ENCODE results near the gene EEPD1. TPM values are rescaled to one million over a fixed set of nuclear protein-coding genes. Genes with fewer than 3 reads are reported as not detected.

EEPD1 gene
- polyA plus RNA-seq, 2 of the 4 experiments (the other 2 are of a cell fraction): 16.0 to 24.3 TPM

DNA sequence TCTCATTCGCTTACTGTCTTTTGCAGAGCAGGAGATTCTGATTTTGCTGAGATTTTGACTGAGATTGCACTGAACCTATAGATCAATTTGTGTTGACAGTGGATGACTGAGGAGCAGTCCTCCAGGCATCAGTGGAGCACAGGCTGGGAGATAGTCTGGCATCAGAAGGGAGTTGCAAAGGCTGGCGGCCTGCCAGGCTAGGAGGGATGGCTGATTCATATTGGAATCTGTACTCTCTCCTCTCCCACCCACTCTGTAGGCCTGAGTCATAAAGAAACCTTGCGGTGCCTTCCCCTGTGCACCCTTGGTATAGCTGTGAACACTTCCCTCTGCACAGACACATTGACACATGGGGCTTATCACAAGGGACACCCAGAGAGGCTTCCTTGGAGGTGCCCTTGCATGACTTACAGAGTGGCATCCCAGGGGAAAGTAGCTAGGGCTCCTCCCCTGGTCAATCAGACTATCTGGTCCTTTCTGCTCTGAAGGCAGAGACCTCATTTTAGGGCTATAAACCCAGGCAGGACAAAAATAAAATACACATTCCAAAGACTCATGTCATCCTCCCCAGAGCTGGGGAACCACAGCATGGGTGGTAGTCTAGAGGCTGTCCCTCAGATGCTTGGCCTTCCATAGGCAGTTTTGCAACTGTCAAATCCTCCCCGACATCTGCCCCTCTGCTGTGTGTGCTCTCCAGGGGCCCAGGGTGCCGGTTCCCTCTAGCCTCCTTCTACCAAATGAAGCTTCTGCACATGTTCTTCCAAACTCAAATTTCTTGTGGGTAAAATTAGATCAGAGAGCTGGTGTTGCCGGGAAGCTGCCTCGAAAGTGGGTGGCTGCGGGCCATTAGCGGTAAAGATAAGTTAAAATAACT, 37.4 kb upstream of the EEPD1 start (continued):
- no peak for TF ChIP-seq TP53 (CRISPR knock-in tag; IDR thresholded peaks at IDR 0.05)

DNA sequence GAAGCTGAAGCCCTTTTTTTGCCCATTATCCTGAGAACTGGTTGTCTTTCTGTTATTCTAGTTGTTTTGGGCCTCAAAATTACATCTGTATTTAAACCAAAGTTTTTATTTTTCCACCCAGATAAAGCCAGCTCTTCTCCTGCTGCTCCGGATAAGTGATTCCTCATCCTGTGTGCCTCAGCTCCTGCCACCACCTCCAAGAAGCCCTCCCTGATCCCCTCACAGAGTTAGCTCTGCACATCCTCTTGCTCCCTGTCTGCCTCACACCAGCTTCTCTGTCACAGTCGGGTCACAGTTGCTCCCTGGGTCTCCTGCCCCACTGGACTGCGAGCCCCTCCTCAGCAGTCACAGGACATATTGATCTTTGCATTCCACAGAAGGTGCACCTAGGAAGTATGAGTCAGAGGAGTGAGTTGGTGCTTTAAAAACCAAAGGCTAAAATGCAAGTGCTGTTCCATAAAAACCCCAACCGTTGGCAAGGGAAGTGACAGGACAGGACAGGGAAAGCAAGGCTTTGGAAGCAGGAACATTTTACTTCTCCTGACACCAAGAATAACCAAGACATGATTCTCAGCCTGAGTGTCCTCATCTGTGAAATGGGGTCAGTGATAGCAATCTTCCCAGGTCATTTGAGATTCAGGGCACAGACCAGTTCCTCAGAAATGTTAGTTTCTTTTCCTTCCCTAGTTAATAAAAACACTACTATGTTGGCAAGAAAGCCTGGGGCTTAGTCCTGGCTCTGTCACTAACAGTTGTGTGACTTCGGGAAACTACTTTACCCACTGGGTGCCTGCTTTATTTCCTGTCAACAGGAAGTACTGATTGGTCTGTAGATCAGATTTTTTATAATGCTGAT, 36.5 kb upstream of the EEPD1 start:
- CTCF ChIA-PET: interaction anchor here (0.8 to 2.2 kb wide), 10 partner anchors 9 to 174 kb away, joined by 3 to 11 read pairs (median 4); no protein-coding TSS in a partner anchor
- WGBS (ENCODE audit: missing lambda C conversion rate): 20% methylated on average over 5 of the region's 5 CpGs
- H3K4me3 ChIP-seq: no peak overlapping the region
- ATAC-seq (peak in 1 of 2 experiments; percentile 13; a peak in 3 of 6 replicates), FAIRE-seq (peak; percentile 67), DNase-seq (ENCODE audit: low read depth in 1 of 2, low spot score in 1 of 2) (peak in 1 of 2 experiments; percentile 24)
- TF ChIP-seq PHF8 (IDR thresholded peaks at IDR 0.05; ENCODE audit: borderline replicate concordance, low read depth): no peak
- TF ChIP-seq ZFP36 (IDR thresholded peaks at IDR 0.05; ENCODE audit: borderline replicate concordance, partially characterized antibody): peak; percentile 92
- no peak for TF ChIP-seq EHMT2 (IDR thresholded peaks at IDR 0.05; ENCODE audit: low read depth)
- no peak for TF ChIP-seq HDAC2 (IDR thresholded peaks at IDR 0.05)
- no peak for TF ChIP-seq RAD21 (conservative IDR thresholded peaks at IDR 0.05 in 1 of 2, IDR thresholded peaks at IDR 0.05 in 1 of 2)
- TF ChIP-seq BHLHE40 (IDR thresholded peaks at IDR 0.05; ENCODE audit: low read depth, low read length): no peak
- TF ChIP-seq TFCP2L1 (CRISPR knock-in tag; IDR thresholded peaks at IDR 0.05): no peak
- TF ChIP-seq NPAS2 (CRISPR knock-in tag; IDR thresholded peaks at IDR 0.05; ENCODE audit: borderline replicate concordance): no peak
- TF ChIP-seq MAFK (IDR thresholded peaks at IDR 0.05; ENCODE audit: partially characterized antibody): no peak
- TF ChIP-seq CEBPB (IDR thresholded peaks at IDR 0.05): no peak
- no peak for TF ChIP-seq POLR2AphosphoS2 (conservative IDR thresholded peaks at IDR 0.05; ENCODE audit: low read length)
- TF ChIP-seq, protein P1, sequence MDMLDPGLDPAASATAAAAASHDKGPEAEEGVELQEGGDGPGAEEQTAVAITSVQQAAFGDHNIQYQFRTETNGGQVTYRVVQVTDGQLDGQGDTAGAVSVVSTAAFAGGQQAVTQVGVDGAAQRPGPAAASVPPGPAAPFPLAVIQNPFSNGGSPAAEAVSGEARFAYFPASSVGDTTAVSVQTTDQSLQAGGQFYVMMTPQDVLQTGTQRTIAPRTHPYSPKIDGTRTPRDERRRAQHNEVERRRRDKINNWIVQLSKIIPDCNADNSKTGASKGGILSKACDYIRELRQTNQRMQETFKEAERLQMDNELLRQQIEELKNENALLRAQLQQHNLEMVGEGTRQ (IDR thresholded peaks at IDR 0.05): no peak
- no peak for TF ChIP-seq FOXS1 (CRISPR knock-in tag; IDR thresholded peaks at IDR 0.05)
- TF ChIP-seq, protein P2, sequence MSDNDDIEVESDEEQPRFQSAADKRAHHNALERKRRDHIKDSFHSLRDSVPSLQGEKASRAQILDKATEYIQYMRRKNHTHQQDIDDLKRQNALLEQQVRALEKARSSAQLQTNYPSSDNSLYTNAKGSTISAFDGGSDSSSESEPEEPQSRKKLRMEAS (IDR thresholded peaks at IDR 0.05): no peak
- TF ChIP-seq, protein P3, sequence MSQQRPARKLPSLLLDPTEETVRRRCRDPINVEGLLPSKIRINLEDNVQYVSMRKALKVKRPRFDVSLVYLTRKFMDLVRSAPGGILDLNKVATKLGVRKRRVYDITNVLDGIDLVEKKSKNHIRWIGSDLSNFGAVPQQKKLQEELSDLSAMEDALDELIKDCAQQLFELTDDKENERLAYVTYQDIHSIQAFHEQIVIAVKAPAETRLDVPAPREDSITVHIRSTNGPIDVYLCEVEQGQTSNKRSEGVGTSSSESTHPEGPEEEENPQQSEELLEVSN (IDR thresholded peaks at IDR 0.05; ENCODE audit: borderline replicate concordance, low read depth): no peak
- TF ChIP-seq, protein P4, sequence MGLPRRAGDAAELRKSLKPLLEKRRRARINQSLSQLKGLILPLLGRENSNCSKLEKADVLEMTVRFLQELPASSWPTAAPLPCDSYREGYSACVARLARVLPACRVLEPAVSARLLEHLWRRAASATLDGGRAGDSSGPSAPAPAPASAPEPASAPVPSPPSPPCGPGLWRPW (IDR thresholded peaks at IDR 0.05): no peak
- TF ChIP-seq JUNB (IDR thresholded peaks at IDR 0.05): 0 out of 2 replicates have a peak, but pooled peaks have one; percentile 13
- TF ChIP-seq KDM5A (IDR thresholded peaks at IDR 0.05): no peak
- TF ChIP-seq FOSL2 (IDR thresholded peaks at IDR 0.05): no peak
- TF ChIP-seq FOSL2 (CRISPR knock-in tag; IDR thresholded peaks at IDR 0.05): peak; percentile 56
- TF ChIP-seq NFE2L2 (conservative IDR thresholded peaks at IDR 0.05; ENCODE audit: low read length): no peak
- TF ChIP-seq NR3C1 (IDR thresholded peaks at IDR 0.05): no peak
- no peak for TF ChIP-seq EHF (CRISPR knock-in tag; IDR thresholded peaks at IDR 0.05)
- H3K4me2 ChIP-seq: peak overlapping the region; percentile 74
- peaks cover 55% of the 10 kb centered on the region for H3K4me1 ChIP-seq
- peaks cover 13% of the 10 kb centered on the region; the same call in 2 of the 3 replicates for H3K9me3 ChIP-seq
- POLR2A ChIA-PET: interaction anchor here (0.7 to 1.6 kb wide), 5 partner anchors 11 to 316 kb away, joined by 3 to 4 read pairs (median 3); partner anchors contain the start of gene SEPTIN7
- peak overlapping the region; percentile 82 to 88 for H3K27ac ChIP-seq
